ENCODE results near the gene GRIN2A.

Gene GRIN2A

GRCh38 chr16:10009684-10010083, 172.5 kb downstream of the GRIN2A start:
- TF ChIP-seq CTCF (IDR thresholded peaks at IDR 0.05), result no peak
- no peak for TF ChIP-seq ZFX (IDR thresholded peaks at IDR 0.05; ENCODE audit: borderline replicate concordance)
- no peak overlapping the region for H3K27ac ChIP-seq

GRCh38 chr16:10003486-10003885, 178.7 kb downstream of the GRIN2A start:
- H3K27ac ChIP-seq, result no peak overlapping the region
- no peak for TF ChIP-seq CTCF (IDR thresholded peaks at IDR 0.05)
- TF ChIP-seq ZFX (IDR thresholded peaks at IDR 0.05; ENCODE audit: borderline replicate concordance), result no peak

- TF ChIP-seq ZFX (IDR thresholded peaks at IDR 0.05; ENCODE audit: borderline replicate concordance), result no peak
- TF ChIP-seq CTCF (IDR thresholded peaks at IDR 0.05), result no peak
- H3K27ac ChIP-seq, result no peak overlapping the region
Observed at GRCh38 chr16:10001258-10001775, 180.9 kb downstream of the GRIN2A start.

GRCh38 chr16:9996221-9996620, 186.0 kb downstream of the GRIN2A start:
- no peak for TF ChIP-seq CTCF (IDR thresholded peaks at IDR 0.05)
- TF ChIP-seq ZFX (IDR thresholded peaks at IDR 0.05; ENCODE audit: borderline replicate concordance), result no peak
- H3K27ac ChIP-seq, result no peak overlapping the region

- TF ChIP-seq CTCF (IDR thresholded peaks at IDR 0.05) (no peak), ZFX (IDR thresholded peaks at IDR 0.05; ENCODE audit: borderline replicate concordance) (no peak)
Observed at GRCh38 chr16:9992441-9992840, 189.8 kb downstream of the GRIN2A start.

GRCh38 chr16:9980981-9981380, 201.2 kb downstream of the GRIN2A start:
- TF ChIP-seq ZFX (IDR thresholded peaks at IDR 0.05; ENCODE audit: borderline replicate concordance), result no peak
- TF ChIP-seq CTCF (IDR thresholded peaks at IDR 0.05), result no peak
- no peak overlapping the region for H3K27ac ChIP-seq

More at GRCh38 chr16:9992441-9992840, 189.8 kb downstream of the GRIN2A start:
- H3K27ac ChIP-seq, result no peak overlapping the region

- H3K27ac ChIP-seq, result no peak overlapping the region
- TF ChIP-seq ZFX (IDR thresholded peaks at IDR 0.05; ENCODE audit: borderline replicate concordance) (no peak), CTCF (IDR thresholded peaks at IDR 0.05) (no peak)
Observed at GRCh38 chr16:9978160-9978725, 204.0 kb downstream of the GRIN2A start.
